Measurements from ENCODE around the gene PLA2G12B.

DNA sequence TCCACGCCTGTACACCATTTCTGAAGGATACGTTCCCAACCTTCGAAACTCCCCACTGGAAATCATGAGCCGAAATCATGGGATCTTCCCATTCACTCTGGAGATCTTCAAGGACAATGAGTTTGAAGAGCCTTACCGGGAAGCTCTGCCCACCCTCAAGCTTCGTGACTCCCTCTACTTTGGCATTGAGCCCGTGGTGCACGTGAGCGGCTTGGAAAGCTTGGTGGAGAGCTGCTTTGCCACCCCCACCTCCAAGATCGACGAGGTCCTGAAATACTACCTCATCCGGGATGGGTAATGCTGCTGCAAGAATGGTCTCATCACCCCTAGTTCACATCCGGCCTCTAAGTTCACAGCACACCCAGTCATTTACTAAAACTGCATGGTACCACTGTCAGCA lies 30.3 kb downstream of the PLA2G12B start:
- TF ChIP-seq EP300 (IDR thresholded peaks at IDR 0.05) (no peak), POLR2A (IDR thresholded peaks at IDR 0.05) (no peak)
- TF ChIP-seq, protein P1, sequence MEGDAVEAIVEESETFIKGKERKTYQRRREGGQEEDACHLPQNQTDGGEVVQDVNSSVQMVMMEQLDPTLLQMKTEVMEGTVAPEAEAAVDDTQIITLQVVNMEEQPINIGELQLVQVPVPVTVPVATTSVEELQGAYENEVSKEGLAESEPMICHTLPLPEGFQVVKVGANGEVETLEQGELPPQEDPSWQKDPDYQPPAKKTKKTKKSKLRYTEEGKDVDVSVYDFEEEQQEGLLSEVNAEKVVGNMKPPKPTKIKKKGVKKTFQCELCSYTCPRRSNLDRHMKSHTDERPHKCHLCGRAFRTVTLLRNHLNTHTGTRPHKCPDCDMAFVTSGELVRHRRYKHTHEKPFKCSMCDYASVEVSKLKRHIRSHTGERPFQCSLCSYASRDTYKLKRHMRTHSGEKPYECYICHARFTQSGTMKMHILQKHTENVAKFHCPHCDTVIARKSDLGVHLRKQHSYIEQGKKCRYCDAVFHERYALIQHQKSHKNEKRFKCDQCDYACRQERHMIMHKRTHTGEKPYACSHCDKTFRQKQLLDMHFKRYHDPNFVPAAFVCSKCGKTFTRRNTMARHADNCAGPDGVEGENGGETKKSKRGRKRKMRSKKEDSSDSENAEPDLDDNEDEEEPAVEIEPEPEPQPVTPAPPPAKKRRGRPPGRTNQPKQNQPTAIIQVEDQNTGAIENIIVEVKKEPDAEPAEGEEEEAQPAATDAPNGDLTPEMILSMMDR (IDR thresholded peaks at IDR 0.05): no peak

All from ovary (tissue), 3 donors.